Endothelial cell (in vitro differentiated cells): ENCODE results near the gene PYGO2. TPM values are rescaled to one million over a fixed set of nuclear protein-coding genes. Genes with fewer than 3 reads are reported as not detected.

Experiments used
- DNase-seq: peaks from one replicate; pipeline ENCODE4 v3.0.0; 2021; ENCODE audit warnings: low spot score
- H3K27ac Mint-ChIP-seq: one replicate; pipeline ENCODE4 v1.8.0; 2021; ENCODE audit warnings: mixed read lengths, inconsistent platforms; ENCODE audit not compliant: unreplicated experiment
- H3K27me3 Mint-ChIP-seq: one replicate; pipeline ENCODE4 v1.8.0; 2021; ENCODE audit warnings: mild to moderate bottlenecking, moderate library complexity, mixed read lengths, inconsistent platforms; ENCODE audit not compliant: unreplicated experiment
- H3K36me3 Mint-ChIP-seq: one replicate; pipeline ENCODE4 v1.8.0; 2021; ENCODE audit warnings: mild to moderate bottlenecking, low read depth, mixed read lengths, inconsistent platforms; ENCODE audit not compliant: unreplicated experiment
- H3K4me1 Mint-ChIP-seq: one replicate; pipeline ENCODE4 v1.8.0; 2021; ENCODE audit warnings: mild to moderate bottlenecking, mixed read lengths, inconsistent platforms; ENCODE audit not compliant: unreplicated experiment
- H3K4me3 Mint-ChIP-seq: one replicate; pipeline ENCODE4 v1.8.0; 2021; ENCODE audit warnings: mild to moderate bottlenecking, mixed read lengths, inconsistent platforms; ENCODE audit not compliant: unreplicated experiment
- H3K9me3 Mint-ChIP-seq: one replicate; pipeline ENCODE4 v1.8.0; 2021; ENCODE audit warnings: mixed read lengths, inconsistent platforms; ENCODE audit not compliant: unreplicated experiment
- CTCF ChIP-seq: fragments of 200-600 bp; sonication (generic); IDR thresholded peaks from one replicate; pipeline ENCODE4 v1.5.0; 2021; ENCODE audit warnings: antibody characterized with exemption; ENCODE audit not compliant: unreplicated experiment
- total RNA-seq: library from RNA; stranded (reverse); fragmentation: NEBNext Ultra II Directional; extraction: Animal tissue kit (Norgen Biotek cat#: 25700); gene quantifications from one replicate; pipeline ENCODE4 v1.2.1, GENCODE V29; 2021; ENCODE audit not compliant: unreplicated experiment

The PYGO2 gene
- total RNA-seq, 1 donor from 2014 or later, result 49.8 TPM

- no peak for TF ChIP-seq CTCF
- peaks cover 33% of the 10 kb centered on the region for H3K4me1 Mint-ChIP-seq
- peak within 1 kb of the TSS; percentile 97 for H3K4me3 Mint-ChIP-seq
- DNase-seq, result peak; percentile 43
- peaks cover 13% of the 10 kb centered on the region for H3K27me3 Mint-ChIP-seq
- peaks cover 4% of the 10 kb centered on the region for H3K36me3 Mint-ChIP-seq
- peak within 1 kb of the TSS; percentile 77 for H3K27ac Mint-ChIP-seq
- H3K9me3 Mint-ChIP-seq, result no peaks in the 10 kb centered on the region
Observed at GRCh38 chr1:155002464-155003226, 41.1 kb upstream of the PYGO2 start, which contains the start of gene ZBTB7B. Gene ZBTB7B (plus strand): TSS chr1:155002802. CDS start chr1:155014661, 11,859 bp downstream.

- TF ChIP-seq CTCF, result no peak
- H3K4me1 Mint-ChIP-seq, result peaks cover 32% of the 10 kb centered on the region
- peaks cover 13% of the 10 kb centered on the region for H3K27me3 Mint-ChIP-seq
- H3K4me3 Mint-ChIP-seq, result peak overlapping the region; percentile 91
- H3K27ac Mint-ChIP-seq, result peak overlapping the region; percentile 42
- DNase-seq, result peak; percentile 99
- no peaks in the 10 kb centered on the region for H3K9me3 Mint-ChIP-seq
- peaks cover 4% of the 10 kb centered on the region for H3K36me3 Mint-ChIP-seq
Observed at GRCh38 chr1:155001675-155002463, 40.3 kb upstream of the PYGO2 start.

DNA sequence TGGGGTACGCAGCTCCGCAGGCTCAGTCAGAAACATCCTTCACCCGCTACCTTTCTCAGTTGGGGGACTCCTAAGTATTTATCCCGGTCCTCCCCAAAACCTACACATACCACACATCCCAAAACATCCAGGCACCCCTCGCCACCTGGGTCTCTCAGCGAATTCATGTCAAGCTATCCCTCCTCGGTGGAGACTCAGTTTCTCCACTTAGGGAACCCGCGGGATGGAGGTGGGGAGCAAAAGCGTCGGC is 39.8 kb upstream of the PYGO2 start:
- Mint-ChIP-seq H3K4me3 (peak overlapping the region; percentile 84), H3K4me1 (peaks cover 27% of the 10 kb centered on the region), H3K9me3 (no peaks in the 10 kb centered on the region), H3K36me3 (peaks cover 2% of the 10 kb centered on the region), H3K27me3 (peaks cover 13% of the 10 kb centered on the region), H3K27ac (no peak overlapping the region)
- TF ChIP-seq CTCF, result no peak
- DNase-seq, result no peak

DNA sequence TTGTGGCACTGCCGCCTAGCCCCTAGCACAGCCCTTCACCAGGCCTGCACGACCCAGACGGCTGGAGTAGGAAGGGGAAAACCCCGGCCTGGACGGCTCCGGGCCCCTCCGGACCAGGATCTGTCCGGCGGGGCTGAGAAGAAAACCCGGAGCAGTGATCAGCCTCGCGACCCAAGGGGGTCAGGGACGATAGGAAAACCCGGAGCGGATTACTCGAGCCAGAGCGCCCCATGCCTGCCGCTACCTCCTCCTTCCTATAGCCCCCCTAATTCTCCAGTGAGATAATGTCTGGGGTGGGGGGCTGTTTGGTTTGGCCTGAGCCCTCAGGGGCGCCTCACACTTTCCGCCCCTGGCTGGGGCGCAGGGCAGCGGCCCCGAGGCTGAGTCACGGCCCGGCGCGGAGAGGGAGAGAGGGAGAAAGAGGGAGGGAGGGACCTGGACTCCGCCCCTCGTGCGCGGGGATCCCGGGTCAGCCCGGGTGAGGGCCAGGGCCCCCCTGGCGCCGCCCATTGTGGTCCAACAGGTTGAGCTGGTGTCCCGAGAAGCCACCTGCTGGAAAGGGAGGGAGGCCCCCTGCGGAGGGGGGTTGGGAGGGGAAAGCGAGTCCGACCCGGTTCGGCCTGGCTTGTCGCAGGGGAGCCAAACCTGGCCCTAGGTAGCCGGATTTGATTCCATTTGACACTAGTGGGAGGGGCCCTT is 39.3 kb upstream of the PYGO2 start:
- Mint-ChIP-seq H3K9me3 (no peaks in the 10 kb centered on the region), H3K27ac (no peak overlapping the region), H3K4me1 (peaks cover 22% of the 10 kb centered on the region), H3K27me3 (peaks cover 13% of the 10 kb centered on the region), H3K36me3 (no peaks in the 10 kb centered on the region), H3K4me3 (peak overlapping the region; percentile 84)
- DNase-seq, result peak; percentile 82
- no peak for TF ChIP-seq CTCF
